ENCODE results near the gene RDH14. TPM values are rescaled to one million over a fixed set of nuclear protein-coding genes. Genes with fewer than 3 reads are reported as not detected.

Gene RDH14
- total RNA-seq, 1 donor from 2014 or later: 27.8 TPM

- Histone ChIP-seq H3K36me3 (ENCODE audit: control insufficient read depth, insufficient read depth, low read length) (no peaks in the 10 kb centered on the region), H3K27me3 (ENCODE audit: control insufficient read depth, insufficient read depth, low read length) (no peaks in the 10 kb centered on the region), H3K4me3 (ENCODE audit: low read depth, low read length) (no peak overlapping the region)
- no peak for DNase-seq (ENCODE audit: low read depth)
- no peak for TF ChIP-seq CTCF (IDR thresholded peaks at IDR 0.05; ENCODE audit: insufficient read depth, low read length, poor library complexity, severe bottlenecking)
Observed at GRCh38 chr2:18596993-18597392, 36.5 kb upstream of the RDH14 start.

GRCh38 chr2:18593496-18593895 is 33.0 kb upstream of the RDH14 start:
- H3K36me3 ChIP-seq (ENCODE audit: control insufficient read depth, insufficient read depth, low read length): no peaks in the 10 kb centered on the region
- H3K27me3 ChIP-seq (ENCODE audit: control insufficient read depth, insufficient read depth, low read length): no peaks in the 10 kb centered on the region
- no peak overlapping the region for H3K4me3 ChIP-seq (ENCODE audit: low read depth, low read length)
- DNase-seq (ENCODE audit: low read depth): no peak
- no peak for TF ChIP-seq CTCF (IDR thresholded peaks at IDR 0.05; ENCODE audit: insufficient read depth, low read length, poor library complexity, severe bottlenecking)

- no peak for DNase-seq (ENCODE audit: low read depth)
- no peaks in the 10 kb centered on the region for H3K36me3 ChIP-seq (ENCODE audit: control insufficient read depth, insufficient read depth, low read length)
Observed at GRCh38 chr2:18592372-18592771, 31.9 kb upstream of the RDH14 start.

GRCh38 chr2:18589354-18589753 is 28.9 kb upstream of the RDH14 start, which contains the start of gene NT5C1B:
NT5C1B (minus strand) TSS chr2:18589569; CDS start chr2:18589468, 101 bp downstream.
- Histone ChIP-seq H3K27me3 (ENCODE audit: control insufficient read depth, insufficient read depth, low read length) (no peaks in the 10 kb centered on the region), H3K36me3 (ENCODE audit: control insufficient read depth, insufficient read depth, low read length) (no peaks in the 10 kb centered on the region), H3K4me3 (ENCODE audit: low read depth, low read length) (no peak within 1 kb of the TSS)
- TF ChIP-seq CTCF (IDR thresholded peaks at IDR 0.05; ENCODE audit: insufficient read depth, low read length, poor library complexity, severe bottlenecking): no peak
- no peak for DNase-seq (ENCODE audit: low read depth)

More at GRCh38 chr2:18592372-18592771, 31.9 kb upstream of the RDH14 start:
- TF ChIP-seq CTCF (IDR thresholded peaks at IDR 0.05; ENCODE audit: insufficient read depth, low read length, poor library complexity, severe bottlenecking): no peak
- Histone ChIP-seq H3K4me3 (ENCODE audit: low read depth, low read length) (no peak overlapping the region), H3K27me3 (ENCODE audit: control insufficient read depth, insufficient read depth, low read length) (no peaks in the 10 kb centered on the region)

- TF ChIP-seq CTCF (IDR thresholded peaks at IDR 0.05; ENCODE audit: insufficient read depth, low read length, poor library complexity, severe bottlenecking): no peak
Observed at GRCh38 chr2:18588802-18589201, 28.3 kb upstream of the RDH14 start.

GRCh38 chr2:18588049-18588448 is 27.6 kb upstream of the RDH14 start:
- Histone ChIP-seq H3K27me3 (ENCODE audit: control insufficient read depth, insufficient read depth, low read length) (no peaks in the 10 kb centered on the region), H3K36me3 (ENCODE audit: control insufficient read depth, insufficient read depth, low read length) (no peaks in the 10 kb centered on the region)
- TF ChIP-seq CTCF (IDR thresholded peaks at IDR 0.05; ENCODE audit: insufficient read depth, low read length, poor library complexity, severe bottlenecking): no peak

More at GRCh38 chr2:18588802-18589201, 28.3 kb upstream of the RDH14 start:
- H3K36me3 ChIP-seq (ENCODE audit: control insufficient read depth, insufficient read depth, low read length): no peaks in the 10 kb centered on the region
- DNase-seq (ENCODE audit: low read depth): no peak
- no peaks in the 10 kb centered on the region for H3K27me3 ChIP-seq (ENCODE audit: control insufficient read depth, insufficient read depth, low read length)
- no peak overlapping the region for H3K4me3 ChIP-seq (ENCODE audit: low read depth, low read length)

More at GRCh38 chr2:18588049-18588448, 27.6 kb upstream of the RDH14 start:
- no peak overlapping the region for H3K4me3 ChIP-seq (ENCODE audit: low read depth, low read length)
- DNase-seq (ENCODE audit: low read depth): no peak

Data from kidney epithelial cell (primary cell).